Measurements from ENCODE around the gene SNX9.

SNX9 gene

DNA sequence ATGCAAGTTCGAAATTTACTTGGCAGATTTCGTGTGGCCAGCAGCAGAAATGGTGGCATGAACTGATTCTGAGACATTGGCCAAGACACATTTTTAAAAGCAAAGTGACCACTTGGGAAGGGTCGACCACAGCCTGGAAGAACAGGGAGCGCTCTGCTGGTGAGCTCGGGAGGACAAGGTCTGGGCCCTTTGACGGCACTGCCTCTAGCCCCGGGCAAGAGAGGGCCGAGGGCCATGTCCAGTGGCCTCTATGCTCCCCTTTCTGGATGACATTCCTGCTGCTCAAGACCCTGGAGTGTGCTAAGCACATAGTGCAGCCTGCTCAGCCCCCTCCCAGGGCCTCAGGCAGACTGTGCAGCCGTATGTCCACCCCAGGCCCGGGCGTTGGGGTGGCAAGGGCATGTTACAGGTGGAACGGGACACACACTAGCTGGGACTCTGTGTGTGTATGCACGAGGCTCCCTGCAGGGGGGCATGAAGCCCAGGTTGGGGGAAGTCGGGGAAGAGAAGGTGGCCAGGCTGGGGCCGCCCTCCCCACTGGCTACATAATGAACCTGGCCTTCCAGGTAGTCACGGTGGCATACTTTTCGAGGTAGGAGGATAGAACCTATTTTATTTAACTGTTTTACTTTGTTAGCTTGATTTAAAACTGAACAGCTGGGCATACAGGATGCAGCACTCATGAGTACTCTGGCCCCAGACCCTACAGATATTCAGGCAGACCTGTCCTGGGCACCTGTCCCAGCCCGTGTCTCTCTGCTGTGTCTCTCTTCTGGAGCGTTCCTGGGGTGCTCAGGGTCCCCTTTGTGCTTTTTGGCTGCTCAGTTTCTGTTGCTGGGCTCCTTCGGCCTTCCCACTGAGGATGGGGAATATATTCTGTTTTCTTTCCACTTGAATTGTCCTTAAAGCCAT, 165.0 kb downstream of the SNX9 start:
- H2AFZ ChIP-seq, result no peak overlapping the region
- no peaks in the 10 kb centered on the region for H3K27me3 ChIP-seq (ENCODE audit: control insufficient read depth, insufficient read depth, low read length)
- no peak overlapping the region for H3K4me2 ChIP-seq (ENCODE audit: low read length)
- H3K27ac ChIP-seq, result no peak overlapping the region
- no peaks in the 10 kb centered on the region for H3K36me3 ChIP-seq (ENCODE audit: control insufficient read depth, insufficient read depth, low read length)
- peaks cover 8% of the 10 kb centered on the region for H3K4me1 ChIP-seq
- no peak overlapping the region for H3K4me3 ChIP-seq (ENCODE audit: low read depth, low read length)
- TF ChIP-seq, protein P1, sequence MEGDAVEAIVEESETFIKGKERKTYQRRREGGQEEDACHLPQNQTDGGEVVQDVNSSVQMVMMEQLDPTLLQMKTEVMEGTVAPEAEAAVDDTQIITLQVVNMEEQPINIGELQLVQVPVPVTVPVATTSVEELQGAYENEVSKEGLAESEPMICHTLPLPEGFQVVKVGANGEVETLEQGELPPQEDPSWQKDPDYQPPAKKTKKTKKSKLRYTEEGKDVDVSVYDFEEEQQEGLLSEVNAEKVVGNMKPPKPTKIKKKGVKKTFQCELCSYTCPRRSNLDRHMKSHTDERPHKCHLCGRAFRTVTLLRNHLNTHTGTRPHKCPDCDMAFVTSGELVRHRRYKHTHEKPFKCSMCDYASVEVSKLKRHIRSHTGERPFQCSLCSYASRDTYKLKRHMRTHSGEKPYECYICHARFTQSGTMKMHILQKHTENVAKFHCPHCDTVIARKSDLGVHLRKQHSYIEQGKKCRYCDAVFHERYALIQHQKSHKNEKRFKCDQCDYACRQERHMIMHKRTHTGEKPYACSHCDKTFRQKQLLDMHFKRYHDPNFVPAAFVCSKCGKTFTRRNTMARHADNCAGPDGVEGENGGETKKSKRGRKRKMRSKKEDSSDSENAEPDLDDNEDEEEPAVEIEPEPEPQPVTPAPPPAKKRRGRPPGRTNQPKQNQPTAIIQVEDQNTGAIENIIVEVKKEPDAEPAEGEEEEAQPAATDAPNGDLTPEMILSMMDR (IDR thresholded peaks at IDR 0.05), result no peak
- H3K9me3 ChIP-seq (ENCODE audit: control insufficient read depth, low read length), result no peaks in the 10 kb centered on the region
- no peak overlapping the region for H3K9ac ChIP-seq
- H3K79me2 ChIP-seq, result no peaks in the 10 kb centered on the region

DNA sequence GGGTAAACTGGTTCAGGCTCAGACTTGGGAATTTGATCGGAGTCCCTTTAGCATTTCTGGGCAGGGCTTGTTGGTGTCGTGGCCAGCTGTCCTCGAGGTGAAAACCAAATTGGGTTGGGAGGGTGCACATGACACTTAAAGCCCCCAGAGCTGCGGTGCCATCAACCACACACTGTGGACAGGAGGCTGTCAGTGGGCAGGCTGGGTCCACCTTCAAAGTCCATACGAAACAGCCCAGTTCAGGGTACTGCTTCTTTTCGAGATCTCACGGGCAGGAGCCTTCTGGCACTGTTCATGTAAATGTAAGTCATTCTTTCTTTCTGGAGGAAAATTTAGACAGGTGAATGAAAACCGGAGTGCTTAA, 165.6 kb downstream of the SNX9 start:
- peaks cover 8% of the 10 kb centered on the region for H3K4me1 ChIP-seq
- H3K36me3 ChIP-seq (ENCODE audit: control insufficient read depth, insufficient read depth, low read length), result no peaks in the 10 kb centered on the region

DNA sequence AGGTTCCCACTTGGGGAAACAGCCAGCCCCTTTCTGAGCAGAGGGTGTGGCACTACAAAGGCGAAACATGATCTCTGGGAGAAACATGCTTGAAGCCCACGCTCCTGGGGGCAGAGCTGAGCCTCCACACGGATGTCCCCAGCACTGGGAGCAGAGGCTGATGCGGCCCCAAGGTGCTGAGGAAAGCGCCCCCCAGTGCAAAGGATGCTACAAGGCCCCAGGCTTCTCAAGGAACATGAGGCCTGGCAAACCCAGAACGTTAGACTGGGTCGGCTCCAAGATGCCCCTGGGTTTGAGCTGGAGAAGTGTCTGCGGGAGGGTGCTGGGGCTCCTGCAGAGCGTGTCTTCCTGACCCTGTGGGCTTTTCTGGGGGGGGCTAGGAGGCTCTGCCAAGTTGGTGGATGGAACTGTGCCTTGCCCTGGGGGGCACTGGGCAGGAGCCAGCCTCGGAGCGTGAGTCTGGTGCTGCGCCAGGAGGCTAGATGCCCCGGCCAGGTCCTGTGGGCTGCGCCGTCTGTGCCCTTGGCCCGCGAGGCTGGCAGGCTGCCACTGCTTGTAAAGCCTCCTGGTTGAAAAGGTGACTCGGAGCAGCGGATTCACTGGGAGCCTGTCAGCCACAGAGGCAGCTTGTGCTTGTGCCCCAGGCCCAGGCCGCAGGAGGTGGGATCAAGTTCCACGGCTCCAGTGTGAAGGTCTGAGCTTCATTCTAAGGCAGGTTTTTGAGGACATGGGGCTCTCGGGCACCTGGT, 166.7 kb downstream of the SNX9 start:
- TF ChIP-seq, protein P1 (IDR thresholded peaks at IDR 0.05), result no peak
- H2AFZ ChIP-seq, result peak overlapping the region; percentile 70
- H3K27me3 ChIP-seq (ENCODE audit: control insufficient read depth, insufficient read depth, low read length), result no peaks in the 10 kb centered on the region
- no peak overlapping the region for H3K9ac ChIP-seq
- no peaks in the 10 kb centered on the region for H3K36me3 ChIP-seq (ENCODE audit: control insufficient read depth, insufficient read depth, low read length)
- H3K4me2 ChIP-seq (ENCODE audit: low read length), result no peak overlapping the region
- H3K9me3 ChIP-seq (ENCODE audit: control insufficient read depth, low read length), result no peaks in the 10 kb centered on the region
- H3K4me1 ChIP-seq, result peaks cover 15% of the 10 kb centered on the region
- no peak overlapping the region for H3K4me3 ChIP-seq (ENCODE audit: low read depth, low read length)
- H3K79me2 ChIP-seq, result no peaks in the 10 kb centered on the region
- no peak overlapping the region for H3K27ac ChIP-seq

More for the DNA sequence above, 165.6 kb downstream of the SNX9 start:
- no peaks in the 10 kb centered on the region for H3K9me3 ChIP-seq (ENCODE audit: control insufficient read depth, low read length)
- no peaks in the 10 kb centered on the region for H3K27me3 ChIP-seq (ENCODE audit: control insufficient read depth, insufficient read depth, low read length)
- H3K4me2 ChIP-seq (ENCODE audit: low read length), result no peak overlapping the region
- H3K4me3 ChIP-seq (ENCODE audit: low read depth, low read length), result no peak overlapping the region
- H2AFZ ChIP-seq, result no peak overlapping the region
- no peak overlapping the region for H3K27ac ChIP-seq
- H3K9ac ChIP-seq, result no peak overlapping the region
- no peaks in the 10 kb centered on the region for H3K79me2 ChIP-seq
- TF ChIP-seq, protein P1 (IDR thresholded peaks at IDR 0.05), result no peak

DNA sequence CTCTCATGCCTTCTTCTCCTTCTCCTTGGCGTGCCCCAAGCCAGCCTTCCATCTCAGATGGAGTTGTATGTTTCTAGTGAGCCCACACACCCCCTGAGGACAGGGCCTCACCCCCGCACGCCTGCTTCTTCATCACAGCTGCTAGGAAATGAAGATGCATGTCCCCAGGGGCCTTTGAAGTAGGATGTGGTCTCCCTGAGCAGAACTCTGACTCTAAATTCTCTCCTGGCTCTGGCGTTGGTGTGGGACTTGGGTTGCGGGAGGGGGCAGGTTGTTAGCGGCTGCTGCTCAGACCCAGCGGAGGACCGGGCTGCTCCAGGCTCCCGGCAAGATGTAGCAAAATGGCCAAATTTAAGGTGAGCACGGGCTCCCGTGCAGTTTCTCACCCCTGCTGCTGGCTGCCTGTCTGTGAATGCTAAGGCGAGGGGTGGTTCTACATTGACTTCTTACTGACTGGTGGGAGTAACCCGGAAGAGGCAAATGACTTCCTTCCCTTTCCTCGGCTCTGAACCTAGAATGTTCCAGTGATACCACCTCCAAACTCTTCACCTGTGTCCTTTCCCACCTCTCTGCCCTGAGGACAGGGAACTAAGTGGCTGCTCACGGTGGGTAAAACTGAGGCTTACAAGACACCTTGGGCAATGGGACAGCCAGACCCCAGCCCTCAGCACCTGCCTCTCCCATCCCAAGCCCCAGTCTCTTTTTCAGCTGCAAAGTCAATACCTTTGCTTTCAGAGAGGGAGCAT, 167.4 kb downstream of the SNX9 start:
- TF ChIP-seq, protein P1 (IDR thresholded peaks at IDR 0.05), result no peak
- no peak overlapping the region for H3K9ac ChIP-seq
- no peaks in the 10 kb centered on the region for H3K79me2 ChIP-seq
- H3K4me1 ChIP-seq, result peaks cover 15% of the 10 kb centered on the region
- no peak overlapping the region for H3K4me3 ChIP-seq (ENCODE audit: low read depth, low read length)
- H3K9me3 ChIP-seq (ENCODE audit: control insufficient read depth, low read length), result no peaks in the 10 kb centered on the region
- no peaks in the 10 kb centered on the region for H3K36me3 ChIP-seq (ENCODE audit: control insufficient read depth, insufficient read depth, low read length)
- H3K4me2 ChIP-seq (ENCODE audit: low read length), result no peak overlapping the region
- no peaks in the 10 kb centered on the region for H3K27me3 ChIP-seq (ENCODE audit: control insufficient read depth, insufficient read depth, low read length)
- no peak overlapping the region for H3K27ac ChIP-seq
- peak overlapping the region; percentile 70 for H2AFZ ChIP-seq
